Mesendoderm (in vitro differentiated cells): ENCODE measurements around the gene ZSCAN2.

Experiments
- DNase-seq: peaks from one replicate; pipeline ENCODE4 v3.0.0; 2013
- H2AK5ac ChIP-seq: 2 replicates; pipeline ENCODE4 v1.6.1; 2013; ENCODE audit warnings: low read length, inconsistent platforms
- H2BK120ac ChIP-seq: 2 replicates; pipeline ENCODE4 v1.6.1; 2013; ENCODE audit warnings: low read depth, mild to moderate bottlenecking, low read length, moderate library complexity, mixed read lengths
- H2BK15ac ChIP-seq: replicated peaks from 2 replicates; pipeline ENCODE4 v1.6.1; 2013; ENCODE audit warnings: low read depth, mild to moderate bottlenecking, moderate library complexity
- H2BK5ac ChIP-seq: 2 replicates; pipeline ENCODE4 v1.6.1; 2013; ENCODE audit warnings: low read length, inconsistent platforms
- H3K18ac ChIP-seq: 2 replicates; pipeline ENCODE4 v1.6.1; 2013; ENCODE audit warnings: mild to moderate bottlenecking, low read length, mixed read lengths
- H3K23ac ChIP-seq: one replicate; pipeline ENCODE4 v1.6.1; 2013; ENCODE audit warnings: low read length
- H3K27ac ChIP-seq: 2 replicates; pipeline ENCODE4 v1.5.1; 2013; ENCODE audit warnings: low read depth, mild to moderate bottlenecking, inconsistent platforms, low read length, moderate library complexity
- H3K27me3 ChIP-seq: 2 replicates; pipeline ENCODE4 v1.6.1; 2013; ENCODE audit warnings: low read length, control low read depth, mild to moderate bottlenecking, inconsistent platforms; ENCODE audit not compliant: insufficient read depth, poor library complexity
- H3K36me3 ChIP-seq: 2 replicates; pipeline ENCODE4 v1.6.1; 2013; ENCODE audit warnings: low read length, inconsistent platforms; ENCODE audit not compliant: control insufficient read depth, insufficient read depth
- H3K4ac ChIP-seq: one replicate; pipeline ENCODE4 v1.6.1; 2013; ENCODE audit warnings: low read depth, mild to moderate bottlenecking, low read length, moderate library complexity
- H3K4me1 ChIP-seq: 2 replicates; pipeline ENCODE4 v1.6.1; 2013; ENCODE audit warnings: low read depth, low read length, inconsistent platforms; ENCODE audit not compliant: control insufficient read depth
- H3K4me2 ChIP-seq: 2 replicates; pipeline ENCODE4 v1.6.1; 2013; ENCODE audit warnings: low read length
- H3K4me3 ChIP-seq: 2 replicates; pipeline ENCODE4 v1.5.1; 2013; ENCODE audit warnings: mild to moderate bottlenecking, low read length
- H3K56ac ChIP-seq: one replicate; pipeline ENCODE4 v1.6.1; 2013; ENCODE audit warnings: low read length
- H3K79me1 ChIP-seq: 2 replicates; pipeline ENCODE4 v1.6.1; 2013; ENCODE audit warnings: low read length, inconsistent platforms
- H3K79me2 ChIP-seq: 2 replicates; pipeline ENCODE4 v1.6.1; 2013; ENCODE audit warnings: mild to moderate bottlenecking, low read length; ENCODE audit not compliant: control insufficient read depth, insufficient read depth
- H3K9ac ChIP-seq: 2 replicates; pipeline ENCODE4 v1.6.1; 2013; ENCODE audit warnings: low read length, inconsistent platforms
- H4K5ac ChIP-seq: one replicate; pipeline ENCODE4 v1.6.1; 2013; ENCODE audit warnings: low read length
- H4K8ac ChIP-seq: one replicate; pipeline ENCODE4 v1.6.1; 2013; ENCODE audit warnings: low read depth, mild to moderate bottlenecking, control low read depth, low read length, moderate library complexity
- WGBS: extraction: QIAGEN DNeasy Blood & Tissue Kit; methylation state at CpG from one replicate; pipeline ENCODE4 v1.1.7; 2013; ENCODE audit warnings: low lambda C conversion rate, missing lambda C conversion rate; ENCODE audit not compliant: insufficient coverage; ENCODE audit errors: extremely low coverage; 5-methylcytosine and 5-hydroxymethylcytosine counted together

ZSCAN2 gene

DNA sequence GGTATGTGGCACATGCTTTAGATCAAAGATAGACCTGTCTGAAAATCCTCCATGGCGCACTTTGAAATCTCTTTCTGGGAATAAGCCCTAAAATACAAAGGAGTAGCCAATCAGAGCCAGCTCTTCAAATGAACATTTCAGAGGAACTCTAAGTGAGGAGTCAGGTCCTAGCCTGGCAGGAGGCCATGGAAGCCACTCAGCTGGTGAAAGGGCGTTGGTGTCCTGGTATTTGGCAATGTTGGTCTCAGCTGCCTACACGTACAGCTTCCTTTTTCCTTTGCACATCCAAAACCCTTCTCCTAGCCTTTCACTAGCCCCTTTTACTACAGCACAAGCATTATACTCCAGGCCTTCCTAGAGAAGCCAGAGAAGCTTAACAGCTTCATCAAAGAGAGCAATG is 47.7 kb downstream of the ZSCAN2 start:
- no peak overlapping the region for H3K27ac ChIP-seq
- H3K23ac ChIP-seq, result no peak overlapping the region
- H3K4ac ChIP-seq, result no peak overlapping the region
- H3K4me2 ChIP-seq, result no peak overlapping the region
- H3K4me3 ChIP-seq, result no peak overlapping the region
- no peak overlapping the region for H2BK15ac ChIP-seq
- H3K36me3 ChIP-seq, result peaks cover 28% of the 10 kb centered on the region
- H3K9ac ChIP-seq, result no peak overlapping the region
- H2BK5ac ChIP-seq, result no peak overlapping the region
- DNase-seq, result no peak
- H3K18ac ChIP-seq, result no peak overlapping the region
- no peak overlapping the region for H4K8ac ChIP-seq
- WGBS, result no CpG with 5 or more reads among the region's 3 CpGs
- H4K5ac ChIP-seq, result no peak overlapping the region
- peaks cover 9% of the 10 kb centered on the region for H3K79me1 ChIP-seq
- H2AK5ac ChIP-seq, result no peak overlapping the region
- H3K56ac ChIP-seq, result no peak overlapping the region
- peaks cover 3% of the 10 kb centered on the region for H3K79me2 ChIP-seq
- no peak overlapping the region for H2BK120ac ChIP-seq
- no peaks in the 10 kb centered on the region for H3K27me3 ChIP-seq
- H3K4me1 ChIP-seq, result peaks cover 2% of the 10 kb centered on the region

GRCh38 chr15:84649706-84650105 is 48.9 kb downstream of the ZSCAN2 start:
- H2BK5ac ChIP-seq, result no peak overlapping the region
- WGBS, result no CpG with 5 or more reads among the region's 2 CpGs
- H2BK120ac ChIP-seq, result no peak overlapping the region

DNA sequence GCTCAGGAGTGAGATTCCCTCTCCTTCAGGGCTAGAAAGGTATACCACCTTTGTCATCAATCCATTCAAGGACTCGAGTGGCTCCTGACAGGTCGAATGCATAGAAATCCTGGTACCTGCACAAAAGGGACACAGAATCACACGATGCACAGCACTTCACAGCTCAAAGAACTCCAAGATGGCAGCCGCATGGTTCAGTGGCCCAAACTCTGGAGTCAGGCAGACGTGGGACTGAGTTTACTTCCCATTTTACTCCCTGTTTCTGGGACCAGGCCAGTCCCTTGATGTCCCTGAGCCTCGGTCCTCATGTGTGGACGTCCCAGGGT is 52.7 kb downstream of the ZSCAN2 start:
- Histone ChIP-seq H2BK15ac (no peak overlapping the region), H2AK5ac (peak overlapping the region; percentile 62), H3K9ac (peak overlapping the region; percentile 87), H3K4ac (no peak overlapping the region), H3K79me2 (peaks cover 6% of the 10 kb centered on the region), H4K8ac (no peak overlapping the region), H3K56ac (peak overlapping the region; percentile 100), H3K4me3 (peak overlapping the region; percentile 99), H3K36me3 (peaks cover 10% of the 10 kb centered on the region), H3K4me2 (peak overlapping the region; percentile 65), H3K27me3 (no peaks in the 10 kb centered on the region), H3K18ac (no peak overlapping the region), H3K27ac (no peak overlapping the region), H2BK5ac (no peak overlapping the region), H3K23ac (no peak overlapping the region), H3K79me1 (peaks cover 11% of the 10 kb centered on the region), H4K5ac (peak overlapping the region; percentile 93), H2BK120ac (no peak overlapping the region), H3K4me1 (peaks cover 2% of the 10 kb centered on the region)
- DNase-seq, result peak; percentile 30
- WGBS, result no CpG with 5 or more reads among the region's 7 CpGs

More at GRCh38 chr15:84649706-84650105, 48.9 kb downstream of the ZSCAN2 start:
- no peak overlapping the region for H3K4me2 ChIP-seq
- no peak overlapping the region for H4K5ac ChIP-seq
- H2AK5ac ChIP-seq, result no peak overlapping the region
- no peak overlapping the region for H3K9ac ChIP-seq
- peaks cover 11% of the 10 kb centered on the region for H3K79me1 ChIP-seq
- H3K79me2 ChIP-seq, result peaks cover 6% of the 10 kb centered on the region
- no peak overlapping the region for H3K18ac ChIP-seq
- no peak overlapping the region for H3K56ac ChIP-seq
- H3K27me3 ChIP-seq, result no peaks in the 10 kb centered on the region
- no peak overlapping the region for H3K4me3 ChIP-seq
- H2BK15ac ChIP-seq, result no peak overlapping the region
- H3K23ac ChIP-seq, result no peak overlapping the region
- no peak overlapping the region for H3K27ac ChIP-seq
- H3K36me3 ChIP-seq, result peaks cover 28% of the 10 kb centered on the region
- H4K8ac ChIP-seq, result no peak overlapping the region
- H3K4ac ChIP-seq, result no peak overlapping the region
- no peak for DNase-seq
- H3K4me1 ChIP-seq, result peaks cover 2% of the 10 kb centered on the region

- Histone ChIP-seq H3K4me3 (peak within 1 kb of the TSS; percentile 99), H3K27ac (peak within 1 kb of the TSS; percentile 54), H2BK15ac (no peak within 1 kb of the TSS), H3K4me1 (peaks cover 5% of the 10 kb centered on the region), H2BK5ac (no peak within 1 kb of the TSS), H4K5ac (peak within 1 kb of the TSS; percentile 93), H4K8ac (no peak within 1 kb of the TSS), H3K4ac (no peak within 1 kb of the TSS), H3K9ac (peak within 1 kb of the TSS; percentile 95), H3K79me2 (peaks cover 6% of the 10 kb centered on the region), H3K36me3 (peaks cover 7% of the 10 kb centered on the region), H3K18ac (peak within 1 kb of the TSS; percentile 64), H3K27me3 (no peaks in the 10 kb centered on the region), H2BK120ac (no peak within 1 kb of the TSS), H3K4me2 (peak within 1 kb of the TSS; percentile 95), H3K23ac (peak within 1 kb of the TSS; percentile 97), H2AK5ac (peak within 1 kb of the TSS; percentile 62), H3K56ac (peak within 1 kb of the TSS; percentile 100), H3K79me1 (peaks cover 11% of the 10 kb centered on the region)
- WGBS, result no CpG with 5 or more reads among the region's 49 CpGs
- DNase-seq, result peak; percentile 97
These were observed 53.3 kb downstream of the ZSCAN2 start, which contains the start of gene WDR73 for GRCh38 chr15:84653910-84654688. WDR73 (minus strand) TSS chr15:84654283; CDS start chr15:84654274, 9 bp downstream.

DNA sequence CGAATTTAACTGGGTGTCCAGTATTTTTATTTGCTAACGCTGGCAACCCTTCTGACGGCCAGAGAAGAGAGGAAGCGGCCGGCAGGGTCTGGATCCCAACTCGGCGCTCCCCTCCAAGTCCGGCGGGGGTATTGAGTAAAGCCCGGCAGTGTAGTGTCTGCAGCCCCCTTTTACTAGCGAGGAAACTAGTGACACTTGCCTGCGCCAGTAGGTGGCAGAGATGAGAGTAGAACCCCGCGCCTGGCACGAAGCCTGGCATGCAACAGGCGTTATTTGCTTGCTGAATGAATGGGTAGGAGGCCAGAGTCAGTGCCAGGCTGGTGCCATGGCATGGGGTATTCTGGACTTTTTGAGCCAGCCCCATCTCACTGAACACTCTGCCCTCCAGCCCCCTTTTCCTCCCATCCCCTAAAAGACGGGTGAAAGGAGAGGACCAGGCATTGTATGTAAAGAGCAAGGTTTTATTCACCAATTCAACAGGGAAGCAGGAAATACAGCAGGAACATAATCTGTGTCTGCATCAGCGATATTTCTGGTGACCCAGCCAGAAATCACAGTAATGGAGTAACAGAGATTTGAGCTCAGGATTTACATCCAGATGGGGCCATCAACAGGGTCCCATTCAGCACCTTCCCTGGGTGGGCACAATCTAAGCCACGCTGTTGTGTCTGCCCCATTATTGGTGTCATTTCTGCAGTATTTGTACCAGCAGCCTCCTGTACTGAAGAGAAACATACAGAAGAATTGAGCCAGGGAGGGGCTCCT is 54.1 kb downstream of the ZSCAN2 start:
- no CpG with 5 or more reads among the region's 19 CpGs for WGBS
- Histone ChIP-seq H3K9ac (peak overlapping the region; percentile 95), H3K4me1 (peaks cover 10% of the 10 kb centered on the region), H4K5ac (no peak overlapping the region), H3K27ac (peak overlapping the region; percentile 42), H4K8ac (no peak overlapping the region), H3K18ac (no peak overlapping the region), H3K36me3 (peaks cover 6% of the 10 kb centered on the region), H3K4me3 (peak overlapping the region; percentile 93), H3K56ac (no peak overlapping the region), H3K79me1 (peaks cover 11% of the 10 kb centered on the region), H2AK5ac (no peak overlapping the region), H3K4me2 (peak overlapping the region; percentile 95), H3K79me2 (peaks cover 6% of the 10 kb centered on the region), H2BK15ac (no peak overlapping the region), H3K4ac (no peak overlapping the region), H3K23ac (no peak overlapping the region), H2BK120ac (no peak overlapping the region), H2BK5ac (no peak overlapping the region), H3K27me3 (no peaks in the 10 kb centered on the region)
- DNase-seq, result peak; percentile 90
